Tibial nerve (tissue), 4 donors: ENCODE data around the gene ATXN7L1. TPM values are rescaled to one million over a fixed set of nuclear protein-coding genes. Genes with fewer than 3 reads are reported as not detected.
A peak's percentile ranks its signal among the peaks of the same experiment; 100 is the strongest.

ENCODE experiments used
- DNase-seq, 2 donors: peaks; one replicate each; pipeline ENCODE4 v3.0.0-alpha.2; 2019; ENCODE audit warnings: low spot score in 2 of 2
- H3K27ac ChIP-seq, 4 donors: fragments of 200-600 bp; sonication (generic) in 3 of 4; one replicate each; pipeline ENCODE4 v1.5.1; 2017 to 2019; ENCODE audit warnings: mild to moderate bottlenecking in 1 of 4
- H3K27me3 ChIP-seq, 2 donors: fragments of 200-600 bp; sonication (generic) in 1 of 2; one replicate each; pipeline versions ENCODE4 v1.5.1 to v1.6.0; 2017 to 2019
- H3K36me3 ChIP-seq, 3 donors: fragments of 200-600 bp; sonication (generic); one replicate each; pipeline ENCODE4 v1.5.1; 2018 to 2019
- H3K4me1 ChIP-seq, 4 donors: fragments of 200-600 bp; sonication (generic) in 3 of 4; one replicate each; pipeline ENCODE4 v1.5.1; 2017 to 2019
- H3K4me3 ChIP-seq, 4 donors: fragments of 200-600 bp; sonication (generic) in 3 of 4; one replicate each; pipeline ENCODE4 v1.5.1; 2017 to 2019; ENCODE audit warnings: mild to moderate bottlenecking in 1 of 4, moderate library complexity in 1 of 4
- H3K9me3 ChIP-seq, 4 donors: fragments of 200-600 bp; sonication (generic) in 3 of 4; one replicate each; pipeline ENCODE4 v1.5.1; 2017 to 2019
- CTCF ChIP-seq, 5 experiments: fragments of 200-600 bp in 3 of 5; fragments of 450-650 bp in 2 of 5; sonication (generic) in 3 of 5; IDR thresholded peaks; one replicate each; pipeline ENCODE4 v1.5.1; 2016 to 2019; ENCODE audit warnings: antibody characterized with exemption in 5 of 5, mild to moderate bottlenecking in 3 of 5, moderate library complexity in 2 of 5
- EP300 ChIP-seq, 2 donors: sonication (generic); formaldehyde crosslinking; IDR thresholded peaks; one replicate each; pipeline ENCODE4 v1.6.1; 2017; ENCODE audit warnings: antibody characterized with exemption in 2 of 2, mild to moderate bottlenecking in 1 of 2
- POLR2A ChIP-seq, 2 donors: fragments of 450-650 bp; IDR thresholded peaks; one replicate each; pipeline ENCODE4 v1.6.1; 2017; ENCODE audit warnings: antibody characterized with exemption in 2 of 2, mild to moderate bottlenecking in 2 of 2, moderate library complexity in 2 of 2
- WGBS, 2 donors: methylation state at CpG; one replicate each; pipeline ENCODE4 v1.1.5; 2018; 5-methylcytosine and 5-hydroxymethylcytosine counted together
- total RNA-seq, 4 donors: library from RNA; depleted of rRNA; stranded (reverse); fragments of >200 nt; gene quantifications; one replicate each; pipeline ENCODE4 v1.1.0, GENCODE V29; 2016

The ATXN7L1 gene
- total RNA-seq, 4 donors from 2014 or later = 14.6 to 22.5 (median 19.1) TPM

- Histone ChIP-seq H3K9me3 (peaks cover 0 to 4% (median 0%) of the 10 kb centered on the region in 4 donors), H3K27ac (peak overlapping the region in 3 of 4 donors; percentile 5 to 69 (median 58)), H3K4me3 (no peak overlapping the region), H3K27me3 (no peaks in the 10 kb centered on the region), H3K36me3 (no peaks in the 10 kb centered on the region), H3K4me1 (peaks cover 0 to 34% (median 16%) of the 10 kb centered on the region in 4 donors)
- no peak for TF ChIP-seq CTCF (IDR thresholded peaks at IDR 0.05)
- TF ChIP-seq EP300 (IDR thresholded peaks at IDR 0.05) = peak in 1 of 2 donors; percentile 75
- WGBS, 2 donors = 22 to 55% methylated on average over 6 of the region's 6 CpGs
- DNase-seq = peak; percentile 50 to 76
Measured at GRCh38 chr7:105776068-105776790, 100.2 kb downstream of the ATXN7L1 start.

GRCh38 chr7:105775580-105775979, 100.8 kb downstream of the ATXN7L1 start:
- Histone ChIP-seq H3K4me3 (no peak overlapping the region), H3K9me3 (peaks cover 0 to 4% (median 0%) of the 10 kb centered on the region in 4 donors), H3K4me1 (peaks cover 0 to 36% (median 16%) of the 10 kb centered on the region in 4 donors), H3K27me3 (no peaks in the 10 kb centered on the region), H3K27ac (peak overlapping the region in 3 of 4 donors; percentile 5 to 69 (median 58)), H3K36me3 (no peaks in the 10 kb centered on the region)
- WGBS, 2 donors = 53 to 56% methylated on average over 6 of the region's 6 CpGs
- TF ChIP-seq CTCF (IDR thresholded peaks at IDR 0.05) (no peak), POLR2A (IDR thresholded peaks at IDR 0.05) (no peak), EP300 (IDR thresholded peaks at IDR 0.05) (no peak)
- no peak for DNase-seq

- WGBS, 2 donors = 92 to 98% methylated on average over 3 of the region's 3 CpGs
- Histone ChIP-seq H3K27me3 (no peaks in the 10 kb centered on the region), H3K36me3 (no peaks in the 10 kb centered on the region), H3K9me3 (peaks cover 0 to 4% (median 0%) of the 10 kb centered on the region in 4 donors), H3K4me3 (no peak overlapping the region), H3K27ac (no peak overlapping the region), H3K4me1 (peaks cover 0 to 49% (median 16%) of the 10 kb centered on the region in 4 donors)
- no peak for DNase-seq
- TF ChIP-seq POLR2A (IDR thresholded peaks at IDR 0.05) (no peak), CTCF (IDR thresholded peaks at IDR 0.05) (no peak), EP300 (IDR thresholded peaks at IDR 0.05) (no peak)
Measured at GRCh38 chr7:105773030-105773460, 103.4 kb downstream of the ATXN7L1 start.

GRCh38 chr7:105769901-105770628, 106.3 kb downstream of the ATXN7L1 start:
- DNase-seq = no peak
- WGBS, 2 donors = 45 to 51% methylated on average over 9 of the region's 9 CpGs
- H3K36me3 ChIP-seq = no peaks in the 10 kb centered on the region
- TF ChIP-seq EP300 (IDR thresholded peaks at IDR 0.05) (no peak), POLR2A (IDR thresholded peaks at IDR 0.05) (no peak), CTCF (IDR thresholded peaks at IDR 0.05) (no peak)
- no peak overlapping the region for H3K4me3 ChIP-seq
- H3K27me3 ChIP-seq = no peaks in the 10 kb centered on the region
- H3K27ac ChIP-seq = peak overlapping the region in 2 of 4 donors; percentile 14 to 16
- H3K9me3 ChIP-seq = peaks cover 0 to 4% (median 0%) of the 10 kb centered on the region in 4 donors
- peaks cover 0 to 22% (median under 1%) of the 10 kb centered on the region in 4 donors for H3K4me1 ChIP-seq
